Gastroesophageal sphincter (tissue), 4 donors: Measurements from ENCODE around the gene AKAP8L. TPM values are rescaled to one million over a fixed set of nuclear protein-coding genes. Genes with fewer than 3 reads are reported as not detected.

Experiments
- ATAC-seq: fragments of 150-250 bp; one replicate; pipeline ENCODE4 v1.9.1; 2016; ENCODE audit warnings: mild to moderate bottlenecking, moderate library complexity
- H3K27ac ChIP-seq, 4 donors: fragments of 200-600 bp; sonication (generic) in 3 of 4; 1 replicate in 3 of 4; 2 replicates in 1 of 4; pipeline ENCODE4 v1.5.1; 2016 to 2019
- H3K27me3 ChIP-seq: fragments of 200-600 bp; sonication (generic); one replicate; pipeline ENCODE4 v1.5.1; 2019
- H3K36me3 ChIP-seq, 2 donors: fragments of 200-600 bp; sonication (generic); one replicate each; pipeline ENCODE4 v1.5.1; 2019; ENCODE audit warnings: control low read depth in 1 of 2
- H3K4me1 ChIP-seq, 3 donors: fragments of 200-600 bp; sonication (generic); 1 replicate in 2 of 3; 2 replicates in 1 of 3; pipeline ENCODE4 v1.5.1; 2016 to 2019; ENCODE audit warnings: control low read depth in 2 of 3
- H3K4me3 ChIP-seq, 2 donors: fragments of 200-600 bp; sonication (generic); one replicate each; pipeline ENCODE4 v1.5.1; 2019; ENCODE audit warnings: mild to moderate bottlenecking in 1 of 2, moderate library complexity in 1 of 2
- H3K9me3 ChIP-seq, 3 donors: fragments of 200-600 bp; sonication (generic); one replicate each; pipeline ENCODE4 v1.5.1; 2017 to 2019; ENCODE audit warnings: control low read depth in 2 of 3
- CTCF ChIP-seq, 4 experiments: fragments of 200-600 bp in 2 of 4; fragments of 450-650 bp in 2 of 4; sonication (generic) in 1 of 4; IDR thresholded peaks; one replicate each; pipeline ENCODE4 v1.5.1; 2017 to 2019; ENCODE audit warnings: antibody characterized with exemption in 4 of 4, mild to moderate bottlenecking in 2 of 4, moderate library complexity in 2 of 4
- EP300 ChIP-seq: sonication (generic); formaldehyde crosslinking; IDR thresholded peaks from one replicate; pipeline ENCODE4 v1.6.1; 2017; ENCODE audit warnings: antibody characterized with exemption, mild to moderate bottlenecking
- POLR2A ChIP-seq, 2 donors: fragments of 450-650 bp; IDR thresholded peaks; one replicate each; pipeline ENCODE4 v1.6.1; 2017; ENCODE audit warnings: antibody characterized with exemption in 2 of 2, mild to moderate bottlenecking in 2 of 2, moderate library complexity in 1 of 2
- POLR2AphosphoS5 ChIP-seq: sonication (generic); formaldehyde crosslinking; IDR thresholded peaks from one replicate; pipeline ENCODE4 v1.6.1; 2017; ENCODE audit warnings: antibody characterized with exemption
- WGBS, 2 donors: methylation state at CpG; one replicate each; pipeline ENCODE4 v1.1.5; 2018; ENCODE audit warnings: low coverage in 1 of 2; 5-methylcytosine and 5-hydroxymethylcytosine counted together
- total RNA-seq, 4 donors: library from RNA; depleted of rRNA; stranded (reverse); fragments of >200 nt; gene quantifications; one replicate each; pipeline ENCODE4 v1.1.0, GENCODE V29; 2016

Gene AKAP8L
- total RNA-seq: 100 to 1,000 TPM in 1 of 4 donors, 10 to 100 TPM in 3; 61.3 to 102 (median 70.1) TPM

GRCh38 chr19:15418579-15419412 is at the start of gene AKAP8L:
TSS of gene AKAP8L (minus strand) at chr19:15418988. CDS start at chr19:15418923, 65 bp downstream.
- peak within 1 kb of the TSS; percentile 87 to 99 for H3K4me3 ChIP-seq
- peak within 1 kb of the TSS; percentile 64 to 93 (median 92) for H3K27ac ChIP-seq
- ATAC-seq: peak; percentile 99
- 0% methylated on average over 3 to 9 of the region's 61 CpGs for WGBS, 2 donors
- H3K36me3 ChIP-seq: peaks cover 0 to 33% of the 10 kb centered on the region in 2 donors
- peak in 3 of 4 experiments; percentile 52 to 69 (median 54) for TF ChIP-seq CTCF (IDR thresholded peaks at IDR 0.05)
- TF ChIP-seq EP300: no peak
- peak; percentile 79 to 84 for TF ChIP-seq POLR2A (IDR thresholded peaks at IDR 0.05)
- peak; percentile 93 for TF ChIP-seq POLR2AphosphoS5
- peaks cover 0 to 8% (median 0%) of the 10 kb centered on the region in 3 donors for H3K9me3 ChIP-seq
- no peaks in the 10 kb centered on the region for H3K27me3 ChIP-seq
- peaks cover 3 to 58% (median 25%) of the 10 kb centered on the region in 3 donors for H3K4me1 ChIP-seq

- Histone ChIP-seq H3K36me3 (no peaks in the 10 kb centered on the region), H3K9me3 (peaks cover 0 to 6% (median 0%) of the 10 kb centered on the region in 3 donors), H3K4me1 (peaks cover 0 to 12% (median 7%) of the 10 kb centered on the region in 3 donors), H3K27me3 (peaks cover 95% of the 10 kb centered on the region), H3K4me3 (no peak overlapping the region), H3K27ac (no peak overlapping the region)
- TF ChIP-seq POLR2AphosphoS5 (no peak), POLR2A (IDR thresholded peaks at IDR 0.05) (no peak), CTCF (IDR thresholded peaks at IDR 0.05) (no peak), EP300 (no peak)
- no peak for ATAC-seq
- WGBS, 2 donors: 71 to 90% methylated on average over 4 to 5 of the region's 6 CpGs
Observed at GRCh38 chr19:15467734-15468214, 49.0 kb upstream of the AKAP8L start.

GRCh38 chr19:15466851-15467733 is 48.3 kb upstream of the AKAP8L start:
- no peak for TF ChIP-seq POLR2A (IDR thresholded peaks at IDR 0.05)
- TF ChIP-seq CTCF (IDR thresholded peaks at IDR 0.05): no peak
- no peak for TF ChIP-seq EP300
- TF ChIP-seq POLR2AphosphoS5: no peak
- WGBS, 2 donors: 5 to 49% methylated on average over 4 to 5 of the region's 8 CpGs
- no peak for ATAC-seq
- Histone ChIP-seq H3K27me3 (peaks cover 97% of the 10 kb centered on the region), H3K4me3 (no peak overlapping the region), H3K36me3 (no peaks in the 10 kb centered on the region), H3K27ac (peak overlapping the region in 1 of 4 donors; percentile 17), H3K4me1 (peaks cover 0 to 12% (median 7%) of the 10 kb centered on the region in 3 donors), H3K9me3 (no peaks in the 10 kb centered on the region)

GRCh38 chr19:15464394-15465385 is 45.9 kb upstream of the AKAP8L start, which contains the start of gene RASAL3:
TSS of gene RASAL3 (minus strand) at chr19:15464544. CDS start at chr19:15464358, 186 bp downstream.
- Histone ChIP-seq H3K36me3 (no peaks in the 10 kb centered on the region), H3K4me1 (peaks cover 0 to 6% (median 4%) of the 10 kb centered on the region in 3 donors), H3K9me3 (no peaks in the 10 kb centered on the region), H3K27me3 (peaks cover 93% of the 10 kb centered on the region), H3K27ac (peak within 1 kb of the TSS in 2 of 4 donors; percentile 32 to 51), H3K4me3 (peak within 1 kb of the TSS; percentile 7 to 45)
- 46 to 64% methylated on average over 9 of the region's 17 CpGs for WGBS, 2 donors
- no peak for TF ChIP-seq EP300
- no peak for TF ChIP-seq POLR2AphosphoS5
- TF ChIP-seq CTCF (IDR thresholded peaks at IDR 0.05): no peak
- TF ChIP-seq POLR2A (IDR thresholded peaks at IDR 0.05): no peak
- ATAC-seq: no peak
